Measurements from ENCODE around the gene RNF168.
"Not testable (repeated sequence)": the region's sequence is repeated elsewhere in the genome, so short reads cannot be mapped to it uniquely, and the experiment has no call there.

Gene RNF168

DNA sequence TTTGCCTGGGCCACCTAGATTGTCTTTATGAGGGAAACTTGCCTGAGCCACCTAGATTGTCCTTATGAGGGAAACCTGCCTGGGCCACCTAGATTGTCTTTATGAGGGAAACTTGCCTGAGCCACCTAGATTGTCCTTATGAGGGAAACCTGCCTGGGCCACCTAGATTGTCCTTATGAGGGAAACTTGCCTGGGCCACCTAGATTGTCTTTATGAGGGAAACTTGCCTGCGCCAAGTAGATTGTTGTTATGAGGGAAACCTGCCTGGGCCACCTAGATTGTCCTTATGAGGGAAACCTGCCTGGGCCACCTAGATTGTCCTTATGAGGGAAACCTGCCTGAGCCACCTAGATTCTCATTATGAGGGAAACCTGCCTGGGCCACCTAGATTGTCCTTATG lies 7.5 kb upstream of the RNF168 start:
- DNase-seq (ENCODE audit: low spot score in 2 of 2); H3K4me3 ChIP-seq; H3K36me3 ChIP-seq (replicated peaks); H3K27me3 ChIP-seq (ENCODE audit: low read depth); H3K4me1 ChIP-seq: not testable (repeated sequence)
- in situ Hi-C loops (cut with MboI; ENCODE audit: low sequenced_read_pairs), result loop anchor here (25.0 kb wide), 2 partner anchors 424 to 799 kb away; partner anchors contain the start of genes MUC20 and TFRC
- peaks cover 11% of the 10 kb centered on the region for H3K9me3 ChIP-seq

DNA sequence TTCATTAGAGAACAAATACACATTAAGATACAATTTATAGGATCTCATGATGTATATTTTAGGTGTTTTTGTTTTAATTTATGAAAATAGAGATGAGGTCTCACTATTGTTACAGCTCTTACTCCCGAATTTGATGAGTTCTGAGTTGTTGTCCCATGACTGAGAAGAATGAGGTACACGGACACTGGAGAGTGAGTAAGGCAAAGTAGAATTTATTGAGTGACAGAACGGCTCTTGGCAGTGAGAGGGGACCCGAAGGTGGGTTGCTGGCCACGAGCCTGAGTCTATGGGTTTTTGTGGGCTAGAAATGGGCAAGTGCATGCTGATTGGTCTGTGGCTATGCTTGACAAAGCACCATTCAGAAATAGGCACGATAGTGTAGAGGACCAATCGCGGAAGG lies 3.1 kb upstream of the RNF168 start:
- H3K9me3 ChIP-seq, result peaks cover 11% of the 10 kb centered on the region
- in situ Hi-C loops (cut with MboI; ENCODE audit: low sequenced_read_pairs), result loop anchor here (25.0 kb wide), 2 partner anchors 419 to 794 kb away; partner anchors contain the start of genes MUC20 and TFRC

DNA sequence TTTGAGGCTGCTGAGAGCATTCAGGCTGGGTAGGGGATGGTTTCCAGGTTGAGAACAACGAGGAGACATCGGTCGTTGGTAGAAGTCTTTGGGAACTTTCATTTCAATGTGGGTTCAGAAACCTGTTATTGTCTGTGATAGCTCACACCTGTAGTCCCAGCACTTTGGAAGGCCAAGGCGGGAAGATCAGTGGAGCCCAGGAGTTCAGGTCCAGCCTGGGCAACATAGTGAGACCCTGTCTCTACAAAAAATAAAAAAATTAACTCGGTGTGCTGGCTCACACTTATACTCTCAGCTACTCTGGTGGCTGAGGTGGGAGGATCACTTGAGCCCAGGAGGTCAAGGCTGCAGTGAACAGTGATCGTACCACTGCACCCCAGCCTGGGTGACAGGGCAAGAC lies 988 bp upstream of the RNF168 start:
- Histone ChIP-seq H3K9me3 (peaks cover 11% of the 10 kb centered on the region), H3K4me1 (peaks cover 9% of the 10 kb centered on the region), H3K36me3 (replicated peaks) (no peaks in the 10 kb centered on the region), H3K27me3 (ENCODE audit: low read depth) (no peaks in the 10 kb centered on the region), H3K4me3 (no peak overlapping the region)
- DNase-seq (ENCODE audit: low spot score in 2 of 2), result no peak
- in situ Hi-C loops (cut with MboI; ENCODE audit: low sequenced_read_pairs), result loop anchor here (25.0 kb wide), 2 partner anchors 417 to 792 kb away; partner anchors contain the start of genes MUC20 and TFRC

More for the DNA sequence above, 3.1 kb upstream of the RNF168 start:
- Histone ChIP-seq H3K4me1 (peaks cover 4% of the 10 kb centered on the region), H3K4me3 (no peak overlapping the region), H3K36me3 (replicated peaks) (no peaks in the 10 kb centered on the region), H3K27me3 (ENCODE audit: low read depth) (no peaks in the 10 kb centered on the region)
- DNase-seq (ENCODE audit: low spot score in 2 of 2), result no peak

DNA sequence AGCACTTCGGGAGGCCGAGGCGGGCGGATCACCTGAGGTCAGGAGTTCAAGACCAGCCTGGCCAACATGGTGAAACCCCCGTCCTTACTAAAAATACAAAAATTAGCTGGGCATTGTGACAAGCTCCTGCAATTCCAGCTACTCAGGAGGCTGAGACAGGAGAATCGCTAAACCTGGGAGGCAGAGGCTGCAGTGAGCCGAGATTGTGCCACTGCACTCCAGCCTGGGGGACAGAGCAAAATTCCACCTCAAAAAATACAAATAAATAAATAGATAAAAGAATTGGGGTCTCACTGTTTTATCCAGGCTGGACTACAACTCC lies 470 bp upstream of the RNF168 start:
- Histone ChIP-seq H3K4me3 (peak overlapping the region; percentile 95), H3K9me3 (peaks cover 11% of the 10 kb centered on the region)
- H3K4me1 ChIP-seq; H3K36me3 ChIP-seq (replicated peaks); H3K27me3 ChIP-seq (ENCODE audit: low read depth); DNase-seq (ENCODE audit: low spot score in 2 of 2): not testable (repeated sequence)
- in situ Hi-C loops (cut with MboI; ENCODE audit: low sequenced_read_pairs), result loop anchor here (25.0 kb wide), 2 partner anchors 417 to 792 kb away; partner anchors contain the start of genes MUC20 and TFRC

DNA sequence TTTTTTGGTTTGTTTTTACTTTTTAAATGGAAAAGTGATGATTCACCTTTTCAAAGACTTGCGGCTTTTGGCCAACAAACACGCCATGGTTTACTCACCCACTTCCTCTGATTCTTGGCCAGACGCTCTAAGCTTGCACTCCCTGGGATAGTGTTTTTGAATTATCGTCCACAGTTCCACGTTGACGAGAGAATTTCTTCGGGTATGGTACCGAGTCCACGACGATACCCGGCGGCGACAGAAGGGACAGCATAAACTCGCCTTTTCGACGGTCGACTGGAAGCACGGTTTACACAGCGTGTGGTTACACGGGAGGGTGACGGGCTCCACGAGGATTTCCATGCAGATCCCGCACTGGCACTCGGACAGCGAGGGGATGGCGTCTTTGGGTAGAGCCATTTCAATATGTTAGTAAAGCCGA lies 783 bp downstream of the RNF168 start:
- in situ Hi-C loops (cut with MboI; ENCODE audit: low sequenced_read_pairs), result loop anchor here (25.0 kb wide), 2 partner anchors 415 to 790 kb away; partner anchors contain the start of genes MUC20 and TFRC
- Histone ChIP-seq H3K27me3 (ENCODE audit: low read depth) (no peaks in the 10 kb centered on the region), H3K36me3 (replicated peaks) (no peaks in the 10 kb centered on the region), H3K4me1 (peaks cover 9% of the 10 kb centered on the region), H3K9me3 (peaks cover 11% of the 10 kb centered on the region), H3K4me3 (peak overlapping the region; percentile 95)
- DNase-seq (ENCODE audit: low spot score in 2 of 2), result peak in 1 of 2 experiments; percentile 55

DNA sequence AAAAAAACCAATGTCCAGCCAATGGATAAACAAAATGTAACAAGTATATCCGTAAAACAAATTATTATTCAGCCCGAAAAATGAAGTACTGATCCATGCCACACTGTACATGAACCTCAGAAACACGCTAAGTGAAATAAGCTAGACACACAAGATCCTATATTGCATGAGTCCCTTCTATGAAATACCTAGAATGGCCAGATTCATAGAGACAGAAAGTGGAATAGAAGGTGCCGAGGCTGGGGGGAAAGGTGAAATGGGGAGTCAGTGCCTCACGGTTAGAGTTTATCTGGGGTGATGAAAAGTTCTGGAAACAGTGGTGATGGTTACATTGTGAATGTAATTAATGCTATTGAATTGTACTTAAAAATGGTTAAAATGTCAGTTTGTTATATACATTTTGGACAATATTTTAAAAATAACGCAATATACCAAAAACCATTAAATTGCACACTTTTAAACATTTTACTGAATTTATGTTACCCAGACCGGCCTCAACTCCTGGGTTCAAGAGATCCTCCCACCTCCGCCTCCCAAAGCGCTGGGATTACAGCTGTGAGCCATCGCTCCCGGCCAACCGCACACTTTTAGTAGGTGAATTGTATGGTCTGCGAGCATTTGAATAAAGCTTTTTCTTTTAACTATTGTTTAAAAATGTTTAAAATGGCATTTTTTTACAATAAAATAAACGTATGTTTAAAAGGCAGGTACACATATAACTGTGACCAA lies 2.1 kb downstream of the RNF168 start:
- Histone ChIP-seq H3K27me3 (ENCODE audit: low read depth) (no peaks in the 10 kb centered on the region), H3K9me3 (peaks cover 4% of the 10 kb centered on the region), H3K4me1 (peaks cover 9% of the 10 kb centered on the region), H3K36me3 (replicated peaks) (peaks cover 4% of the 10 kb centered on the region; the same call in 1 of the 2 replicates), H3K4me3 (peak overlapping the region; percentile 95)
- in situ Hi-C loops (cut with MboI; ENCODE audit: low sequenced_read_pairs), result loop anchor here (25.0 kb wide), 2 partner anchors 414 to 789 kb away; partner anchors contain the start of genes MUC20 and TFRC
- DNase-seq (ENCODE audit: low spot score in 2 of 2), result peak in 1 of 2 experiments; percentile 58

DNA sequence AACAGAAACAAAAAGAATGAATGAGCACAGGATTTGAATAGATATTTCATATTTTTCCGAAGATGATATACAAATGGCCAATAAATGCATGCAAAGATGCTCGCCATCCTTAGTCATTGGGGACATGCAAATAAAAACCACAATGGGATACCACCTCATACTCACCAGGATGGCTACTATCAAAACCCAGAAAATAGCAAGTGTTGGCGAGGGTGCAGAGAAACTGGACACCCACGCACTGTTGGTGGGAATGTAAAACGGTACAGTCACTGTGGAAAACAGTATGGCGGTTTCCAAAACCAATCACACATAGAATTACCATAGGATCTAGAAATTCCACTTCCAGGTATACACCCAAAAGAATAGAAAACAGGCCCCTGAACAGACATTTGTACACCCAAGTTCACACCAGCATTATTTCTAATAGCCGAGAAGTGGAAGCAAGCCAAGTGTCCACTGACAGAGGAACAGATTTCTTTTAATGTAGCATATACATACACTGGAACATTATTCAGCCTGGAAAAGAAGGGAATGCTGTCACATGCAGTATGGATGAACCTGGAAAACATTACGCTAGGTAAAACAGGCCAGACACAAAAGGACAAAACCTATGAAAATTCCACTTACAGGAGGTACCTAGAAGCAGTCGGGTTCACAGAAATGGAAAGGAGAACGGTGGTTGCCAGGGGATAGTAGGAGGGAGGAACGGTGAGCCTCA lies 3.6 kb downstream of the RNF168 start:
- H3K4me1 ChIP-seq, result peaks cover 9% of the 10 kb centered on the region
- no peaks in the 10 kb centered on the region for H3K9me3 ChIP-seq
- peak overlapping the region; percentile 95 for H3K4me3 ChIP-seq
- in situ Hi-C loops (cut with MboI; ENCODE audit: low sequenced_read_pairs), result loop anchor here (25.0 kb wide), 2 partner anchors 413 to 788 kb away; partner anchors contain the start of genes MUC20 and TFRC
- peaks cover 20% of the 10 kb centered on the region for H3K36me3 ChIP-seq (replicated peaks)
- no peaks in the 10 kb centered on the region for H3K27me3 ChIP-seq (ENCODE audit: low read depth)
- DNase-seq (ENCODE audit: low spot score in 2 of 2), result no peak

DNA sequence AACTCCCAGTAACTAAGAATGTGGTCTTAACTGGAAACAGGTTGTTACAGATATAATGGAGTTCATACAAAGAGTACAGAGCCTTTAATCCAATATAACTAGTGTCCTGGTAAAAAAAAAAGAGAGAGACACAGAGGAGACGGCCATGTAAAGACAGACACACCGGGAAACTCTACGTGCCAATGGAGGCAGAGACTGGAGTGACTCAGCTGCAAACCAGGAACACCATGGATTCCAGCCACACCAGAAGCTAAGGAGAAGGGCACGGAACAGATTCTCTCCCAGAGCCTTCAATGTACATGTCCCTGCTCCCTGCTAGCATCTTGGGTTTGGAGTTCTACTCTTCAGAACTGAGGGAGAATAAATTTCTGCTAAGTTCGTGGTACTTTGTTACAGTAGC lies 4.5 kb downstream of the RNF168 start:
- Histone ChIP-seq H3K27me3 (ENCODE audit: low read depth) (no peaks in the 10 kb centered on the region), H3K9me3 (no peaks in the 10 kb centered on the region), H3K36me3 (replicated peaks) (peaks cover 23% of the 10 kb centered on the region), H3K4me1 (peaks cover 7% of the 10 kb centered on the region), H3K4me3 (peak overlapping the region; percentile 95)
- in situ Hi-C loops (cut with MboI; ENCODE audit: low sequenced_read_pairs), result no loop called here
- no peak for DNase-seq (ENCODE audit: low spot score in 2 of 2)

DNA sequence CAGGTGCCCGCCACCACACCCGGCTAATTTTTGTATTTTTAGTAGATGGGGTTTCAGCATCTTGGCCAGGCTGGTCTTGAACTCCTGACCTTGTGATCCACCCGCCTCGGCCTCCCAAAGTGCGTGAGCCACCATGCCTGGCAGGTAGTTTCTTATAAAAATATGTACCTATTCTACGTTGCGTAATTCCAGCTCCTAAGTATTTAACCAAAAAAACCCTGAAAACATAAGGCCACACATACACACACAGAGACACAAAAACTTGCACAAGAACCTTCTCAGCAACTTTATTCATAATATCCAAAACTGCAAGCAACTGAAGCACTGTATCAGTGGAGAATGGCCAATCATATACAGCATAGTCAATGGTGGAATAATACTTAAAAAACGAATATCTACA lies 5.3 kb downstream of the RNF168 start:
- Histone ChIP-seq H3K36me3 (replicated peaks) (peaks cover 23% of the 10 kb centered on the region), H3K9me3 (no peaks in the 10 kb centered on the region), H3K27me3 (ENCODE audit: low read depth) (no peaks in the 10 kb centered on the region), H3K4me1 (peaks cover 5% of the 10 kb centered on the region; the same call in 1 of the 2 replicates), H3K4me3 (no peak overlapping the region)
- DNase-seq (ENCODE audit: low spot score in 2 of 2), result no peak
- in situ Hi-C loops (cut with MboI; ENCODE audit: low sequenced_read_pairs), result no loop called here

DNA sequence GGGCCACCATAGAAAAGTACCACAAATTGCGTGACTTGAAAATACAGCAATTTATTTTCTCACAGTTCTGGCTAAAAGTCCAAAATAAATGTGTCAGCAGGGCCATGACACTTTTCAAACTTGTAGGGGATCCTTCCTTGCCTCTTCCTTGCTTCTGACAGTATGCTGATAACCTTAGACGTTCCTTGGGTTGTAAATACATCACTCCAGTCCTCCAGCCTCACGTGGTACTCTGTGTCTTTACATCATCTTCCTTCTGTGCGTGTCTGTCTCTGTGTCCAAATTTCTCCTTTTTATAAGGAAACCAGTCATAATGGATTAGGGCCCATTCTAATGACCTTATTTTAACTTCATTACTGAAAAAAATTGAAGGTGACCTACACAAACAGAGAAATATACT lies 7.4 kb downstream of the RNF168 start:
- Histone ChIP-seq H3K4me3 (no peak overlapping the region), H3K27me3 (ENCODE audit: low read depth) (no peaks in the 10 kb centered on the region), H3K4me1 (peaks cover 5% of the 10 kb centered on the region; the same call in 1 of the 2 replicates), H3K36me3 (replicated peaks) (peaks cover 23% of the 10 kb centered on the region), H3K9me3 (no peaks in the 10 kb centered on the region)
- no peak for DNase-seq (ENCODE audit: low spot score in 2 of 2)
- in situ Hi-C loops (cut with MboI; ENCODE audit: low sequenced_read_pairs), result no loop called here

DNA sequence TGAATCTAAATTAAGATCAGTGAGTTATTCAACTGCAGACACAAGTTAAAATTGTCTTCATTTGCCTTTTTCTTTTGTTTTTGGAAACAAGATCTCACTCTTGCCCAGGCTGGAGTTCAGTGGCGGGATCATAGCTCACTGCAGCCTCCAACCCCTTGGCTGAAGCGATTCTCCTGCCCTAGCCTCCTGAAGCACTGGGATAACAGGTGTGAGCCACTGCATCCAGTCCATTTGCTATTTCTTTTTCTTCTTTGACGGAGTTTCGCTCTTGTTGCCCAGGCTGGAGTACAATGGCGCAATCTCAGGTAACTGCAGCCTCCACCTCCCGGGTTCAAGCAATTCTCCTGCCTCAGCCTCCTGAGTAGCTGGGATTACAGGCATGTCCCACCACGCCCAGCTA lies 10.3 kb downstream of the RNF168 start:
- no peak overlapping the region for H3K4me3 ChIP-seq

DNA sequence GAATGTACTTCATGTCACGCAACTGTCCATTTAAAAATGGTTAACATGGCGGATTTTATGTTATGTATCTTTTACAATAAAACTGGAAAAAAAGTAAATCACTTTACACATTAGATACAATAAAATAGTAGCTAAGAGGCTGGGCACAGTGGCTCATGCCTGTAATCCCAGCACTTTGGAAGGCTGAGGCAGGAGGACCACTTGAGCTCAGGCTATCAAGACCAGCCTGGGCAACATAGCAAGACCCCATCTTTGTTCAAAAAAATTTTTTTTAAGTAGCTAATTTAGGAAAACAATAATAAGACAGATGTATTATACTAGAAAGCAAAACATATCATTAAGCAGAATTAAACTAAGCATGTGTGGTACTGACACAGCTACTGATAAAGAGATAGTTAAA lies 11.5 kb downstream of the RNF168 start:
- in situ Hi-C loops (cut with MboI; ENCODE audit: low sequenced_read_pairs), result no loop called here
- DNase-seq (ENCODE audit: low spot score in 2 of 2), result no peak
- Histone ChIP-seq H3K9me3 (no peaks in the 10 kb centered on the region), H3K27me3 (ENCODE audit: low read depth) (no peaks in the 10 kb centered on the region), H3K4me3 (no peak overlapping the region), H3K36me3 (replicated peaks) (peaks cover 32% of the 10 kb centered on the region), H3K4me1 (peaks cover 5% of the 10 kb centered on the region; the same call in 1 of the 2 replicates)

More for the DNA sequence above, 10.3 kb downstream of the RNF168 start:
- no peaks in the 10 kb centered on the region for H3K9me3 ChIP-seq
- H3K36me3 ChIP-seq (replicated peaks), result peaks cover 23% of the 10 kb centered on the region
- H3K27me3 ChIP-seq (ENCODE audit: low read depth), result no peaks in the 10 kb centered on the region
- no peak for DNase-seq (ENCODE audit: low spot score in 2 of 2)
- in situ Hi-C loops (cut with MboI; ENCODE audit: low sequenced_read_pairs), result no loop called here
- H3K4me1 ChIP-seq, result peaks cover 5% of the 10 kb centered on the region; the same call in 1 of the 2 replicates

DNA sequence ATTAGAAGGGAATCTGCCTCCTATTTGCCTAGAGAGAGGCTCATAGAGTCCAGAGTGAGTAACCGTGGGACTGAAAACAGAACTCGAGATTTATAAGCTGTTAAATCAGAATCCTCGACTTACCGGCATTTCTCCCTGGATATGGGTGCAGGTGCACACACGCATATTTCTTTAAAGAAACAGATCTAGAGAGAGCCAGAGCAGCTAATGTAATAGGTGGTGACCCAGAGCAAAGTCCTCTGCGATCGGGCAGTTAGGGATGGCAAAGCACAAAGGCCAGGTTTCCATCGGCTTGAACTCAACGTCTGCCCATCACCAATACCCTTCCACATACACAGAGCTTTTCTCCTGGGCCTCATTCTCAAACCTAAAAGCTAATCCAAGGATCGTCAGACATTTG lies 13.8 kb downstream of the RNF168 start:
- Histone ChIP-seq H3K36me3 (replicated peaks) (peaks cover 34% of the 10 kb centered on the region), H3K4me3 (no peak overlapping the region), H3K9me3 (no peaks in the 10 kb centered on the region), H3K27me3 (ENCODE audit: low read depth) (no peaks in the 10 kb centered on the region), H3K4me1 (peaks cover 5% of the 10 kb centered on the region; the same call in 1 of the 2 replicates)
- DNase-seq (ENCODE audit: low spot score in 2 of 2), result no peak
- in situ Hi-C loops (cut with MboI; ENCODE audit: low sequenced_read_pairs), result no loop called here

DNA sequence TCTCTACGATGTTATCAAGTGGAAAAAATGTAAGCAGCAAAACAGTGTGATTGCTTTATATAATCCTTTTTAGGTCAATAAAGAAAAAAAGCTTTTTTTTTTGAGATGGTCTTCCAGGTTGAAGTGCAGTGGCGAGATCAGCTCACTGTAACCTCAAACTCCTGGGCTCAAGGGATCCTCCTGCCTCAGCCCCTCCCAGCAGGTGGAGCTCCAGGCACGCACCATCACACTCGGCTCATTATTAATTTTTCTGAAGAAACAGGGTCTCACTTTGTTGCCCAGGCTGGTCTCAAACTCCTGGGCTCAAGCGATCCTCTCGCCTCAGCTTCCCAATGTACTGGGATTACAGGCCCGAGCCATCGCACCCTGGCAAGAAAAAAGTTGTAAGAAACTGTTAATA lies 17.3 kb downstream of the RNF168 start:
- Histone ChIP-seq H3K9me3 (no peaks in the 10 kb centered on the region), H3K4me3 (no peak overlapping the region), H3K27me3 (ENCODE audit: low read depth) (no peaks in the 10 kb centered on the region), H3K4me1 (peaks cover 5% of the 10 kb centered on the region; the same call in 1 of the 2 replicates), H3K36me3 (replicated peaks) (peaks cover 53% of the 10 kb centered on the region)
- peak in 1 of 2 experiments; percentile 27 for DNase-seq (ENCODE audit: low spot score in 2 of 2)
- in situ Hi-C loops (cut with MboI; ENCODE audit: low sequenced_read_pairs), result no loop called here
